Activated CD8-positive, alpha-beta memory T cell treated with anti-CD3 and anti-CD28 coated beads for 48 hours (primary cell): ENCODE measurements around the gene RIN3.

Source experiments
- DNase-seq, 3 experiments: peaks; one replicate each; pipeline ENCODE4 v3.0.0-alpha.2; 2020; ENCODE audit warnings: low read depth in 2 of 3, low spot score in 2 of 3

Gene RIN3

GRCh38 chr14:92510972-92511371 lies 2.6 kb upstream of the RIN3 start:
- DNase-seq, result no peak

GRCh38 chr14:92511453-92512238 lies 1.9 kb upstream of the RIN3 start:
- DNase-seq, result no peak

GRCh38 chr14:92512807-92513203 lies 776 bp upstream of the RIN3 start:
- no peak for DNase-seq

GRCh38 chr14:92513966-92514843 lies 624 bp downstream of the RIN3 start:
- DNase-seq, result no peak

GRCh38 chr14:92514844-92515514 lies 1.4 kb downstream of the RIN3 start:
- no peak for DNase-seq

- DNase-seq, result no peak
Observed at GRCh38 chr14:92515546-92516343, 2.2 kb downstream of the RIN3 start.

- DNase-seq, result no peak
Observed at GRCh38 chr14:92516344-92516965, 2.9 kb downstream of the RIN3 start.

GRCh38 chr14:92516966-92517506 lies 3.5 kb downstream of the RIN3 start:
- no peak for DNase-seq

- no peak for DNase-seq
Observed at GRCh38 chr14:92517761-92518160, 4.2 kb downstream of the RIN3 start.

GRCh38 chr14:92519246-92520101 lies 5.9 kb downstream of the RIN3 start:
- DNase-seq, result no peak

GRCh38 chr14:92520102-92521057 lies 6.8 kb downstream of the RIN3 start:
- no peak for DNase-seq

- DNase-seq, result no peak
Observed at GRCh38 chr14:92521058-92521415, 7.5 kb downstream of the RIN3 start.

- no peak for DNase-seq
Observed at GRCh38 chr14:92523752-92524151, 10.2 kb downstream of the RIN3 start.

- no peak for DNase-seq
Observed at GRCh38 chr14:92524602-92525185, 11.1 kb downstream of the RIN3 start.

GRCh38 chr14:92525322-92526095 lies 11.9 kb downstream of the RIN3 start:
- DNase-seq, result no peak

- no peak for DNase-seq
Observed at GRCh38 chr14:92527721-92528120, 14.1 kb downstream of the RIN3 start.

GRCh38 chr14:92528486-92529100 lies 15.0 kb downstream of the RIN3 start:
- DNase-seq, result no peak
